ENCODE data around the gene DPCD.

DNA sequence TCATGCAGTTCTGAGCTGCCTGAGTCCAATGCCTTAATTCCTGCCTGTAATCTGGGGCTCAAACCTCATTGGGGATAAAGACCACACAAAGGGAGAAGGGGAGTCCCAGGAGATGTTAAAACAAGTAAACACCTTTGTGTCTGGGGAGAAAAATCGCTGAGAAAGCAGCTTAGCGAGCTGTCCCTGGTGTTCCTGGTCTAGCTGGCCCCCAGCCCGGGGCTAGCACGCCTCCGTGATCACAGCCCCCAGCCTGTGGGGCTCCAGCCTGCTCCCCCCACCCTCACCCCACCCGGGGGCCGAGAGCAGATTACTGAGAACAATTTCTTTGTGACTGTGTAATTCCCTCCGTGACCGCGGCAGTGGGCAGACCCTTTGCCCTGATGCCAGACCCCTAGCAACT, 24.8 kb downstream of the DPCD start:
- no peak for TF ChIP-seq POLR2AphosphoS5 (IDR thresholded peaks at IDR 0.05)
- TF ChIP-seq, protein P1, sequence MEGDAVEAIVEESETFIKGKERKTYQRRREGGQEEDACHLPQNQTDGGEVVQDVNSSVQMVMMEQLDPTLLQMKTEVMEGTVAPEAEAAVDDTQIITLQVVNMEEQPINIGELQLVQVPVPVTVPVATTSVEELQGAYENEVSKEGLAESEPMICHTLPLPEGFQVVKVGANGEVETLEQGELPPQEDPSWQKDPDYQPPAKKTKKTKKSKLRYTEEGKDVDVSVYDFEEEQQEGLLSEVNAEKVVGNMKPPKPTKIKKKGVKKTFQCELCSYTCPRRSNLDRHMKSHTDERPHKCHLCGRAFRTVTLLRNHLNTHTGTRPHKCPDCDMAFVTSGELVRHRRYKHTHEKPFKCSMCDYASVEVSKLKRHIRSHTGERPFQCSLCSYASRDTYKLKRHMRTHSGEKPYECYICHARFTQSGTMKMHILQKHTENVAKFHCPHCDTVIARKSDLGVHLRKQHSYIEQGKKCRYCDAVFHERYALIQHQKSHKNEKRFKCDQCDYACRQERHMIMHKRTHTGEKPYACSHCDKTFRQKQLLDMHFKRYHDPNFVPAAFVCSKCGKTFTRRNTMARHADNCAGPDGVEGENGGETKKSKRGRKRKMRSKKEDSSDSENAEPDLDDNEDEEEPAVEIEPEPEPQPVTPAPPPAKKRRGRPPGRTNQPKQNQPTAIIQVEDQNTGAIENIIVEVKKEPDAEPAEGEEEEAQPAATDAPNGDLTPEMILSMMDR (IDR thresholded peaks at IDR 0.05): no peak
- no peak for TF ChIP-seq EP300 (IDR thresholded peaks at IDR 0.05)
- no peak for TF ChIP-seq POLR2A (IDR thresholded peaks at IDR 0.05; ENCODE audit: low read depth)
